ENCODE data around the gene CKLF.

GRCh38 chr16:66529475-66529874 lies 22.9 kb upstream of the CKLF start:
- TF ChIP-seq CTCF (IDR thresholded peaks at IDR 0.05; ENCODE audit: low read depth, low read length, poor library complexity, severe bottlenecking) (no peak), EZH2phosphoT487 (IDR thresholded peaks at IDR 0.05; ENCODE audit: borderline replicate concordance, low read length) (no peak)
